ENCODE measurements around the gene XYLT2. TPM values are rescaled to one million over a fixed set of nuclear protein-coding genes. Genes with fewer than 3 reads are reported as not detected.
A peak's percentile ranks its signal among the peaks of the same experiment; 100 is the strongest.

XYLT2 gene
- total and polyA plus RNA-seq, 10 of the 15 experiments (the other 5 are each of a cell fraction or from before 2014, with no cell fraction given): 0.82 to 20.6 (median 13.0) TPM

DNA sequence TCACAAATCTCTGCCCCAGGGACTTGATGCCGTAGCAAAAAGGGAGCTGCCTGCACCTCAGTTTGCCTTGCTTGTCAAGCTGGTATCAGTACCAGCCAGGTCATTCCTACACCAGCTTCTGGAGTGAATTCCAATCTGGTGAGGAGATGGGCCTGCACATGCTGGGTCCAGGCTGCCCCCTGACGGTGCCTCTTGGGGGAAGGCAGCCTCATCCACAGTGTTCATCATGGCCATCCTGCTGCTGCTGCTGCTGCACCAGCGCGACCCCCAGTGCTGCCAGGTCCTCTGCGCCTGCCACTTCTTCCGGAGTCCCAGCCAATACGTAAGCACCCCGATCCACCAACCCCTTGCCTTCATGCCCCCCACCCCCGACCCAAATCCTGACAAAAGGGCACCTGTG, 18.8 kb downstream of the XYLT2 start:
- ChIA-PET RAD21 (ENCODE audit: unreplicated experiment) (no interaction called here), CTCF (interaction anchor here (0.6 to 2.2 kb wide), 5 partner anchors 24 to 103 kb away, joined by 3 to 9 read pairs (median 3); partner anchors contain the start of gene LRRC59), POLR2A (interaction anchor here (2.3 kb wide), 1 partner anchor 32 kb away, joined by 9 read pairs; the partner anchor contains the start of gene LRRC59), SMC1A (ENCODE audit: uncharacterized antibody, unreplicated experiment) (no interaction called here)
- H3K4me1 ChIP-seq (ENCODE audit: control insufficient read depth, insufficient read depth, low read length): no peaks in the 10 kb centered on the region
- FAIRE-seq (no peak), ATAC-seq (no peak), DNase-seq (ENCODE audit: low read depth, low spot score) (no peak)
- H3K27ac ChIP-seq (ENCODE audit: control insufficient read depth, insufficient read depth): no peak overlapping the region
- intact Hi-C loops (cut with micrococcal nuclease; ENCODE audit: unreplicated experiment): no loop called here
- no peak overlapping the region for H3K4me3 ChIP-seq
- H3K27me3 ChIP-seq (replicated peaks in 1 of 2; ENCODE audit: control insufficient read depth in 2 of 2, insufficient read depth in 2 of 2, low read length in 1 of 2): no peaks in the 10 kb centered on the region
- peaks cover 21 to 24% of the 10 kb centered on the region in 2 experiments for H3K36me3 ChIP-seq (ENCODE audit: control insufficient read depth in 2 of 2, insufficient read depth in 2 of 2, low read length in 1 of 2)
- in situ Hi-C loops (cut with MboI): loop anchor here (5.0 kb wide), 1 partner anchor 48 kb away; no protein-coding TSS in a partner anchor
- H3K9ac ChIP-seq (ENCODE audit: control insufficient read depth, insufficient read depth, low read length): no peak overlapping the region
- no TSS peak for BruUV-seq (replicated peaks)
- 85% methylated on average over 9 of the region's 9 CpGs for WGBS (ENCODE audit: insufficient coverage, insufficient replicate concordance, low lambda C conversion rate, missing lambda C conversion rate)
- no peaks in the 10 kb centered on the region; the same call in 1 of the 2 replicates for H3K79me2 ChIP-seq (ENCODE audit: control insufficient read depth, insufficient read depth, low read length)
- no peak overlapping the region for H3K4me2 ChIP-seq (ENCODE audit: control insufficient read depth, insufficient read depth)
- TF ChIP-seq RELA (IDR thresholded peaks at IDR 0.05; ENCODE audit: borderline replicate concordance, partially characterized antibody) (no peak), POLR2A (IDR thresholded peaks at IDR 0.05; ENCODE audit: low read depth, low read length) (peak; percentile 42; the same call in 1 of the 2 replicates), IKZF2 (IDR thresholded peaks at IDR 0.05) (no peak), HCFC1 (IDR thresholded peaks at IDR 0.05; ENCODE audit: low read length) (no peak)
- H2AFZ ChIP-seq (ENCODE audit: control insufficient read depth, low read depth, low read length): no peak overlapping the region
- H3K9me3 ChIP-seq (replicated peaks; ENCODE audit: control insufficient read depth, insufficient read depth, low read length): no peaks in the 10 kb centered on the region
- no peaks in the 10 kb centered on the region for H4K20me1 ChIP-seq (ENCODE audit: control insufficient read depth, insufficient read depth)

GRCh38 chr17:50365165-50365564, 19.2 kb downstream of the XYLT2 start:
- Histone ChIP-seq H4K20me1 (ENCODE audit: control insufficient read depth, insufficient read depth) (no peaks in the 10 kb centered on the region), H3K27me3 (replicated peaks in 1 of 2; ENCODE audit: control insufficient read depth in 2 of 2, insufficient read depth in 2 of 2, low read length in 1 of 2) (no peaks in the 10 kb centered on the region), H3K36me3 (ENCODE audit: control insufficient read depth in 2 of 2, insufficient read depth in 2 of 2, low read length in 1 of 2) (peaks cover 24 to 25% of the 10 kb centered on the region in 2 experiments), H2AFZ (ENCODE audit: control insufficient read depth, low read depth, low read length) (no peak overlapping the region), H3K27ac (ENCODE audit: control insufficient read depth, insufficient read depth) (no peak overlapping the region), H3K4me2 (ENCODE audit: control insufficient read depth, insufficient read depth) (no peak overlapping the region), H3K9ac (ENCODE audit: control insufficient read depth, insufficient read depth, low read length) (no peak overlapping the region), H3K9me3 (replicated peaks; ENCODE audit: control insufficient read depth, insufficient read depth, low read length) (no peaks in the 10 kb centered on the region), H3K79me2 (ENCODE audit: control insufficient read depth, insufficient read depth, low read length) (no peaks in the 10 kb centered on the region; the same call in 1 of the 2 replicates), H3K4me1 (ENCODE audit: control insufficient read depth, insufficient read depth, low read length) (no peaks in the 10 kb centered on the region), H3K4me3 (no peak overlapping the region)
- ChIA-PET CTCF (interaction anchor here (0.6 to 2.2 kb wide), 5 partner anchors 24 to 103 kb away, joined by 3 to 9 read pairs (median 4); partner anchors contain the start of gene LRRC59), POLR2A (interaction anchor here (2.3 kb wide), 1 partner anchor 32 kb away, joined by 9 read pairs; the partner anchor contains the start of gene LRRC59), RAD21 (ENCODE audit: unreplicated experiment) (no interaction called here), SMC1A (ENCODE audit: uncharacterized antibody, unreplicated experiment) (no interaction called here)
- FAIRE-seq (no peak), ATAC-seq (no peak), DNase-seq (ENCODE audit: low read depth, low spot score) (no peak)
- 69% methylated on average over 2 of the region's 2 CpGs for WGBS (ENCODE audit: insufficient coverage, insufficient replicate concordance, low lambda C conversion rate, missing lambda C conversion rate)
- in situ Hi-C loops (cut with MboI) (no loop called here), intact Hi-C loops (cut with micrococcal nuclease; ENCODE audit: unreplicated experiment) (no loop called here)
- BruUV-seq (replicated peaks): no TSS peak
- no peak for TF ChIP-seq SUZ12 (IDR thresholded peaks at IDR 0.05; ENCODE audit: unreplicated experiment)
- no peak for TF ChIP-seq SPI1 (IDR thresholded peaks at IDR 0.05; ENCODE audit: borderline replicate concordance, insufficient read depth, low read depth, low read length)
- TF ChIP-seq SKIL (IDR thresholded peaks at IDR 0.05; ENCODE audit: low read depth, poor library complexity, severe bottlenecking): no peak
- no peak for TF ChIP-seq STAT1 (conservative IDR thresholded peaks at IDR 0.05)
- TF ChIP-seq POU2F2 (IDR thresholded peaks at IDR 0.05; ENCODE audit: borderline replicate concordance, low read depth, low read length): no peak
- no peak for TF ChIP-seq PML (IDR thresholded peaks at IDR 0.05; ENCODE audit: low read length)
- TF ChIP-seq, protein P1, sequence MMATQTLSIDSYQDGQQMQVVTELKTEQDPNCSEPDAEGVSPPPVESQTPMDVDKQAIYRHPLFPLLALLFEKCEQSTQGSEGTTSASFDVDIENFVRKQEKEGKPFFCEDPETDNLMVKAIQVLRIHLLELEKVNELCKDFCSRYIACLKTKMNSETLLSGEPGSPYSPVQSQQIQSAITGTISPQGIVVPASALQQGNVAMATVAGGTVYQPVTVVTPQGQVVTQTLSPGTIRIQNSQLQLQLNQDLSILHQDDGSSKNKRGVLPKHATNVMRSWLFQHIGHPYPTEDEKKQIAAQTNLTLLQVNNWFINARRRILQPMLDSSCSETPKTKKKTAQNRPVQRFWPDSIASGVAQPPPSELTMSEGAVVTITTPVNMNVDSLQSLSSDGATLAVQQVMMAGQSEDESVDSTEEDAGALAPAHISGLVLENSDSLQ (IDR thresholded peaks at IDR 0.05): no peak
- TF ChIP-seq YBX1 (IDR thresholded peaks at IDR 0.05): no peak
- no peak for TF ChIP-seq BHLHE40 (IDR thresholded peaks at IDR 0.05; ENCODE audit: borderline replicate concordance in 1 of 2, low read depth in 2 of 2, low read length in 1 of 2)

Data from GM12878 (cell line).